Astrocyte (in vitro differentiated cells and primary cell): ENCODE results near the gene RTN4. TPM values are rescaled to one million over a fixed set of nuclear protein-coding genes. Genes with fewer than 3 reads are reported as not detected.

Experiments
- DNase-seq: peaks from one replicate; pipeline ENCODE4 v3.0.0-alpha.2; 2010; ENCODE audit warnings: low read depth
- FAIRE-seq: peaks from 2 replicates; lab custom pipeline; 2011; peaks lifted over from hg19 to GRCh38; lab: Jason Lieb, UNC
- H2AFZ ChIP-seq: 2 replicates; pipeline ENCODE4 v1.6.0; 2012; ENCODE audit warnings: low read depth, low read length, inconsistent platforms
- H3K27ac ChIP-seq: 2 replicates; pipeline ENCODE4 v1.5.1; 2011; ENCODE audit warnings: low read depth, low read length, inconsistent platforms
- H3K27me3 ChIP-seq: 2 replicates; pipeline ENCODE4 v1.6.0; 2011; ENCODE audit warnings: low read length, inconsistent platforms; ENCODE audit not compliant: insufficient read depth
- H3K36me3 ChIP-seq: 2 replicates; pipeline ENCODE4 v1.5.1; 2011; ENCODE audit warnings: low read length, inconsistent platforms; ENCODE audit not compliant: insufficient read depth
- H3K4me1 ChIP-seq: 2 replicates; pipeline ENCODE4 v1.5.1; 2011; ENCODE audit warnings: low read length, inconsistent platforms; ENCODE audit not compliant: insufficient read depth
- H3K4me2 ChIP-seq: 2 replicates; pipeline ENCODE4 v1.6.0; 2012; ENCODE audit warnings: low read length, inconsistent platforms
- H3K4me3 ChIP-seq: 2 replicates; pipeline ENCODE4 v1.5.1; 2011; ENCODE audit warnings: low read depth, mild to moderate bottlenecking, low read length, inconsistent platforms; ENCODE audit not compliant: insufficient read depth
- H3K79me2 ChIP-seq: 2 replicates; pipeline ENCODE4 v1.6.0; 2012; ENCODE audit warnings: mild to moderate bottlenecking, low read length, inconsistent platforms; ENCODE audit not compliant: insufficient read depth
- H3K9ac ChIP-seq: 2 replicates; pipeline ENCODE4 v1.6.0; 2012; ENCODE audit warnings: mild to moderate bottlenecking, low read length, inconsistent platforms
- H3K9me3 ChIP-seq: 2 replicates; pipeline ENCODE4 v1.5.1; 2012; ENCODE audit warnings: low read depth, mild to moderate bottlenecking, low read length, inconsistent platforms; ENCODE audit not compliant: insufficient read depth
- H4K20me1 ChIP-seq: 2 replicates; pipeline ENCODE4 v1.6.0; 2012; ENCODE audit warnings: low read length, inconsistent platforms; ENCODE audit not compliant: insufficient read depth
- H3K27ac Mint-ChIP-seq: one replicate; pipeline ENCODE4 v1.8.0; 2021; ENCODE audit warnings: mild to moderate bottlenecking, mixed read lengths; ENCODE audit not compliant: unreplicated experiment
- H3K27me3 Mint-ChIP-seq: one replicate; pipeline ENCODE4 v1.8.0; 2021; ENCODE audit warnings: low read depth, mixed read lengths; ENCODE audit not compliant: unreplicated experiment
- H3K36me3 Mint-ChIP-seq: one replicate; pipeline ENCODE4 v1.8.0; 2021; ENCODE audit warnings: low read depth, mixed read lengths; ENCODE audit not compliant: unreplicated experiment
- H3K4me1 Mint-ChIP-seq: one replicate; pipeline ENCODE4 v1.8.0; 2021; ENCODE audit warnings: low read depth, mixed read lengths; ENCODE audit not compliant: unreplicated experiment
- H3K4me3 Mint-ChIP-seq: one replicate; pipeline ENCODE4 v1.8.0; 2021; ENCODE audit warnings: mild to moderate bottlenecking, moderate library complexity, mixed read lengths; ENCODE audit not compliant: unreplicated experiment
- H3K9me3 Mint-ChIP-seq: one replicate; pipeline ENCODE4 v1.8.0; 2021; ENCODE audit warnings: mild to moderate bottlenecking, mixed read lengths; ENCODE audit not compliant: unreplicated experiment
- EZH2 ChIP-seq: IDR thresholded peaks from 2 replicates; pipeline ENCODE4 v1.6.1; 2012; ENCODE audit warnings: mild to moderate bottlenecking, low read length, inconsistent platforms; ENCODE audit not compliant: insufficient read depth
- total RNA-seq: library from RNA; stranded (reverse); gene quantifications from 2 replicates; pipeline ENCODE4 v1.2.1, GENCODE V29; 2021
- TF ChIP-seq, protein P1 (sequence below): IDR thresholded peaks from 2 replicates; pipeline ENCODE4 v1.5.1; 2011; ENCODE audit warnings: low read depth, mild to moderate bottlenecking, inconsistent platforms, low read length, moderate library complexity; ENCODE audit not compliant: insufficient read depth

The RTN4 gene
- total RNA-seq, 1 donor from 2014 or later: 541 TPM

DNA sequence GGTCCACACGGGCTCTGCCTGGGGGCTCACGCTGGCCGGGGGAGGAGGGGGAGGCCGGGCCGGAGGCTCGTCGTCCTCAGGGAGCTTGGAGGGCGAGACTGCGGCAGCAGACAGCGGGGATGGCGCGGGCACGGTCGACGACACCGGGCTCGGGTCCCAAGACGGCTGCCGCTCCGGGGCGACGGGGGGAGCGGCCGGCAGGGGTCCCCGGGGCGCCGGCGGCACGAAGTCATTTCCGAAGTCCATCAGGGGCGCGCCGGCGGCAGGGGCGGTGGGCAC, 491 bp downstream of the RTN4 start:
- no peak for TF ChIP-seq EZH2
- TF ChIP-seq, protein P1, sequence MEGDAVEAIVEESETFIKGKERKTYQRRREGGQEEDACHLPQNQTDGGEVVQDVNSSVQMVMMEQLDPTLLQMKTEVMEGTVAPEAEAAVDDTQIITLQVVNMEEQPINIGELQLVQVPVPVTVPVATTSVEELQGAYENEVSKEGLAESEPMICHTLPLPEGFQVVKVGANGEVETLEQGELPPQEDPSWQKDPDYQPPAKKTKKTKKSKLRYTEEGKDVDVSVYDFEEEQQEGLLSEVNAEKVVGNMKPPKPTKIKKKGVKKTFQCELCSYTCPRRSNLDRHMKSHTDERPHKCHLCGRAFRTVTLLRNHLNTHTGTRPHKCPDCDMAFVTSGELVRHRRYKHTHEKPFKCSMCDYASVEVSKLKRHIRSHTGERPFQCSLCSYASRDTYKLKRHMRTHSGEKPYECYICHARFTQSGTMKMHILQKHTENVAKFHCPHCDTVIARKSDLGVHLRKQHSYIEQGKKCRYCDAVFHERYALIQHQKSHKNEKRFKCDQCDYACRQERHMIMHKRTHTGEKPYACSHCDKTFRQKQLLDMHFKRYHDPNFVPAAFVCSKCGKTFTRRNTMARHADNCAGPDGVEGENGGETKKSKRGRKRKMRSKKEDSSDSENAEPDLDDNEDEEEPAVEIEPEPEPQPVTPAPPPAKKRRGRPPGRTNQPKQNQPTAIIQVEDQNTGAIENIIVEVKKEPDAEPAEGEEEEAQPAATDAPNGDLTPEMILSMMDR: no peak
- H3K27me3 ChIP-seq: no peaks in the 10 kb centered on the region
- H3K27ac Mint-ChIP-seq: no peak overlapping the region
- peak overlapping the region; percentile 99 for H3K27ac ChIP-seq
- peak overlapping the region; percentile 100 for H3K9ac ChIP-seq
- no peaks in the 10 kb centered on the region for H3K9me3 ChIP-seq
- peak overlapping the region; percentile 82 for H3K4me2 ChIP-seq
- no peak for FAIRE-seq
- H3K4me3 ChIP-seq: peak overlapping the region; percentile 99
- peaks cover 59% of the 10 kb centered on the region for H3K79me2 ChIP-seq
- peaks cover 9% of the 10 kb centered on the region for H3K36me3 Mint-ChIP-seq
- peaks cover 20% of the 10 kb centered on the region for H3K4me1 ChIP-seq
- peak overlapping the region; percentile 97 for H3K4me3 Mint-ChIP-seq
- no peaks in the 10 kb centered on the region for H3K36me3 ChIP-seq
- no peaks in the 10 kb centered on the region for H3K9me3 Mint-ChIP-seq
- peaks cover 16% of the 10 kb centered on the region for H3K4me1 Mint-ChIP-seq
- H2AFZ ChIP-seq: no peak overlapping the region
- H4K20me1 ChIP-seq: peaks cover 45% of the 10 kb centered on the region
- no peak for DNase-seq
- H3K27me3 Mint-ChIP-seq: no peaks in the 10 kb centered on the region

DNA sequence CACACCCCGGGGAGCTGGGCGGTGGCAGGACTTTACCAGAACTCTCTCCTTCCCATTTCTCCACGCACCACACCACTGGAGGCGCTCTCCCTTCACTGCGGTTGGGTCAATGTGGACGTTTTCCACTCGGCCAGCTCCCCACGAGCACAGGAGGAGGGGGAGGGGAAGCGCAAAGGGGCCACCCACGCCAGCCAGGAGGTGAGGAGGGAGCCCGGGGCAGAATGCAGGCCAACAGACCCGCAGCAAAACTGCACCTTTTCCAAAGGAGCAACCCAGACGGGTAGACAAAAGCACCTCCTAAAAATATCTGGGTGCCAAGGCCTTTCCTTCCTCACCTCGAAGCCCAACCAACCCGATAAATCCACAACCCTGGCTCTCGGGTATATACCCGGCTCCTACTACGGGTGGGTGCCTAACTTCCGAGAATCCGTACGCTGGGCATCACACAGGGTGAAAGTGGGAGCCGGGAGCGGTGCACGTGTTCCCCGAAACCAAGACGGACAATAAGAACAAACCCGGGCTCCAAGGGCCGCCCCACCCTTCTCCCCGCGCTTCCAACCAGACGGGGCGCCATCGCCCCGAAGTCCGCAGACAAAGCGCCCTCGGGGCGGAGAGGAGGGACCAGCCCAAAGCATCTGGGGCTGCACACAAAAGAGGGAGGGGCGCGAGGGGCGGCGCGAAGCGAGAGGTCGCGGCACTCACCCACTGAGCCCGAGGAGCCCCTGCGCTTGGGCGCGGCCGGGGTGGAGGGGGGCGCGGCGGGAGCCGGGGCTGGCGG, 1.0 kb downstream of the RTN4 start:
- Mint-ChIP-seq H3K27me3 (no peaks in the 10 kb centered on the region), H3K4me3 (peak overlapping the region; percentile 99), H3K36me3 (peaks cover 9% of the 10 kb centered on the region), H3K9me3 (no peaks in the 10 kb centered on the region), H3K4me1 (peaks cover 16% of the 10 kb centered on the region), H3K27ac (peak overlapping the region; percentile 99)
- Histone ChIP-seq H3K9ac (peak overlapping the region; percentile 100), H3K4me2 (peak overlapping the region; percentile 82), H3K4me1 (peaks cover 20% of the 10 kb centered on the region), H3K9me3 (no peaks in the 10 kb centered on the region), H3K27ac (peak overlapping the region; percentile 99), H3K36me3 (no peaks in the 10 kb centered on the region), H4K20me1 (peaks cover 50% of the 10 kb centered on the region), H2AFZ (no peak overlapping the region), H3K27me3 (no peaks in the 10 kb centered on the region), H3K4me3 (peak overlapping the region; percentile 99), H3K79me2 (peaks cover 61% of the 10 kb centered on the region)
- TF ChIP-seq, protein P1: peak; percentile 58
- no peak for TF ChIP-seq EZH2
- FAIRE-seq (no peak), DNase-seq (peak; percentile 64)

DNA sequence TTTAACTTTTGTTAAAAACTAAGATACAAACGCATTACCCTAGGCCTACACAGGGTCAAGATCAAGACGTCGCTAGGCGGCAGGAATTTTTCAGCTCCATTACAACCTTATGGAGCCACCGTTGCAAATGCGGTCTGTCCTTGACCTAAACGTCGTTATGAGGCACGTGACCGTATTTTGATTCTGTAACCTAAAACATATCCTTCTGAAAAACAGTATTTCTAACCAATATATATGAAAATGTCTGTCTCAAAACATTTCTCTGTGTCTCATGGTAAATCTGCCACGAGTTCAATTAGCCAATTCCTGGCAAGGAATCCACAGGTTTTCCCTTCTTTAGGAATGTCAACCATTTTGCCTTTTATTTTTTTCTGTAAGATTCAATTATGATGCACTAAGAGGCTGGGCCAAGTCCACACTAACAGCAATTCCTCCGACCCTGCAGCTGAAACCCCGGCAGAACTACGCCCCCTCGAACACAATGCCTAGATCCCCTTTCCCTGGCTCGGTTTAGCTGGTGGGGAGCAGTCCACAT, 1.7 kb downstream of the RTN4 start:
- Histone ChIP-seq H4K20me1 (peaks cover 55% of the 10 kb centered on the region), H3K27ac (peak overlapping the region; percentile 99), H2AFZ (no peak overlapping the region), H3K4me1 (peaks cover 20% of the 10 kb centered on the region), H3K4me2 (peak overlapping the region; percentile 82), H3K9ac (peak overlapping the region; percentile 100), H3K27me3 (no peaks in the 10 kb centered on the region), H3K9me3 (no peaks in the 10 kb centered on the region), H3K4me3 (peak overlapping the region; percentile 99), H3K79me2 (peaks cover 67% of the 10 kb centered on the region), H3K36me3 (no peaks in the 10 kb centered on the region)
- H3K36me3 Mint-ChIP-seq: peaks cover 9% of the 10 kb centered on the region
- no peaks in the 10 kb centered on the region for H3K9me3 Mint-ChIP-seq
- H3K4me3 Mint-ChIP-seq: peak overlapping the region; percentile 99
- TF ChIP-seq EZH2: no peak
- TF ChIP-seq, protein P1: no peak
- H3K4me1 Mint-ChIP-seq: peaks cover 16% of the 10 kb centered on the region
- H3K27ac Mint-ChIP-seq: peak overlapping the region; percentile 99
- no peak for FAIRE-seq
- DNase-seq: no peak
- no peaks in the 10 kb centered on the region for H3K27me3 Mint-ChIP-seq
